Tibial nerve (tissue), 4 donors: Measurements from ENCODE around the gene APC2. TPM values are rescaled to one million over a fixed set of nuclear protein-coding genes. Genes with fewer than 3 reads are reported as not detected.

Experiments
- DNase-seq, 2 donors: peaks; one replicate each; pipeline ENCODE4 v3.0.0-alpha.2; 2019; ENCODE audit warnings: low spot score in 2 of 2
- H3K27ac ChIP-seq, 4 donors: fragments of 200-600 bp; sonication (generic) in 3 of 4; one replicate each; pipeline ENCODE4 v1.5.1; 2017 to 2019; ENCODE audit warnings: mild to moderate bottlenecking in 1 of 4
- H3K27me3 ChIP-seq, 2 donors: fragments of 200-600 bp; sonication (generic) in 1 of 2; one replicate each; pipeline versions ENCODE4 v1.5.1 to v1.6.0; 2017 to 2019
- H3K36me3 ChIP-seq, 3 donors: fragments of 200-600 bp; sonication (generic); one replicate each; pipeline ENCODE4 v1.5.1; 2018 to 2019
- H3K4me1 ChIP-seq, 4 donors: fragments of 200-600 bp; sonication (generic) in 3 of 4; one replicate each; pipeline ENCODE4 v1.5.1; 2017 to 2019
- H3K4me3 ChIP-seq, 4 donors: fragments of 200-600 bp; sonication (generic) in 3 of 4; one replicate each; pipeline ENCODE4 v1.5.1; 2017 to 2019; ENCODE audit warnings: mild to moderate bottlenecking in 1 of 4, moderate library complexity in 1 of 4
- H3K9me3 ChIP-seq, 4 donors: fragments of 200-600 bp; sonication (generic) in 3 of 4; one replicate each; pipeline ENCODE4 v1.5.1; 2017 to 2019
- CTCF ChIP-seq, 5 experiments: fragments of 200-600 bp in 3 of 5; fragments of 450-650 bp in 2 of 5; sonication (generic) in 3 of 5; IDR thresholded peaks; one replicate each; pipeline ENCODE4 v1.5.1; 2016 to 2019; ENCODE audit warnings: antibody characterized with exemption in 5 of 5, mild to moderate bottlenecking in 3 of 5, moderate library complexity in 2 of 5
- EP300 ChIP-seq, 2 donors: sonication (generic); formaldehyde crosslinking; IDR thresholded peaks; one replicate each; pipeline ENCODE4 v1.6.1; 2017; ENCODE audit warnings: antibody characterized with exemption in 2 of 2, mild to moderate bottlenecking in 1 of 2
- POLR2A ChIP-seq, 2 donors: fragments of 450-650 bp; IDR thresholded peaks; one replicate each; pipeline ENCODE4 v1.6.1; 2017; ENCODE audit warnings: antibody characterized with exemption in 2 of 2, mild to moderate bottlenecking in 2 of 2, moderate library complexity in 2 of 2
- WGBS, 2 donors: methylation state at CpG; one replicate each; pipeline ENCODE4 v1.1.5; 2018; 5-methylcytosine and 5-hydroxymethylcytosine counted together
- total RNA-seq, 4 donors: library from RNA; depleted of rRNA; stranded (reverse); fragments of >200 nt; gene quantifications; one replicate each; pipeline ENCODE4 v1.1.0, GENCODE V29; 2016

Gene APC2
- total RNA-seq, 4 donors from 2014 or later = 1.7 to 10.2 (median 4.2) TPM

GRCh38 chr19:1434577-1435060 is 15.3 kb upstream of the APC2 start:
- no peak for DNase-seq
- WGBS, 2 donors = 77 to 84% methylated on average over 24 to 39 of the region's 39 CpGs
- Histone ChIP-seq H3K4me3 (no peak overlapping the region), H3K36me3 (peaks cover 6 to 71% (median 24%) of the 10 kb centered on the region in 3 donors), H3K27me3 (no peaks in the 10 kb centered on the region), H3K9me3 (no peaks in the 10 kb centered on the region), H3K4me1 (peaks cover 0 to 12% (median 11%) of the 10 kb centered on the region in 4 donors), H3K27ac (peak overlapping the region in 1 of 4 donors; percentile 44)
- TF ChIP-seq EP300 (IDR thresholded peaks at IDR 0.05) (no peak), POLR2A (IDR thresholded peaks at IDR 0.05) (no peak), CTCF (IDR thresholded peaks at IDR 0.05) (no peak)

GRCh38 chr19:1435378-1435989 is 14.4 kb upstream of the APC2 start:
- 80 to 83% methylated on average over 21 of the region's 21 CpGs for WGBS, 2 donors
- Histone ChIP-seq H3K27me3 (no peaks in the 10 kb centered on the region), H3K9me3 (no peaks in the 10 kb centered on the region), H3K27ac (peak overlapping the region in 1 of 4 donors; percentile 44), H3K36me3 (peaks cover 11 to 71% (median 26%) of the 10 kb centered on the region in 3 donors), H3K4me3 (no peak overlapping the region), H3K4me1 (peaks cover 0 to 21% (median 18%) of the 10 kb centered on the region in 4 donors)
- TF ChIP-seq POLR2A (IDR thresholded peaks at IDR 0.05) (no peak), CTCF (IDR thresholded peaks at IDR 0.05) (no peak), EP300 (IDR thresholded peaks at IDR 0.05) (no peak)
- DNase-seq = no peak

- DNase-seq = no peak
- H3K36me3 ChIP-seq = peaks cover 13 to 70% (median 29%) of the 10 kb centered on the region in 3 donors
- peak overlapping the region in 1 of 4 donors; percentile 99 for H3K4me3 ChIP-seq
Measured at GRCh38 chr19:1437609-1438008, 12.3 kb upstream of the APC2 start.

GRCh38 chr19:1438035-1438932 is 11.6 kb upstream of the APC2 start, which contains the start of gene RPS15:
Gene RPS15, plus strand, starts transcription at chr19:1438396. Its CDS starts 30 bp downstream, at chr19:1438426.
- 2% methylated on average over 38 to 48 of the region's 100 CpGs for WGBS, 2 donors
- peaks cover 13 to 69% (median 26%) of the 10 kb centered on the region in 3 donors for H3K36me3 ChIP-seq
- H3K4me1 ChIP-seq = peaks cover 0 to 28% (median 18%) of the 10 kb centered on the region in 4 donors
- H3K27ac ChIP-seq = peak within 1 kb of the TSS; percentile 63 to 93 (median 88)
- H3K9me3 ChIP-seq = no peaks in the 10 kb centered on the region
- peak; percentile 87 to 89 for DNase-seq
- TF ChIP-seq CTCF (IDR thresholded peaks at IDR 0.05) = peak; percentile 96 to 98 (median 97)
- peak; percentile 88 to 99 for TF ChIP-seq EP300 (IDR thresholded peaks at IDR 0.05)
- peak; percentile 76 to 94 for TF ChIP-seq POLR2A (IDR thresholded peaks at IDR 0.05)
- no peaks in the 10 kb centered on the region for H3K27me3 ChIP-seq
- H3K4me3 ChIP-seq = peak within 1 kb of the TSS; percentile 74 to 99 (median 91)

More at GRCh38 chr19:1437609-1438008, 12.3 kb upstream of the APC2 start:
- Histone ChIP-seq H3K27me3 (no peaks in the 10 kb centered on the region), H3K4me1 (peaks cover 0 to 28% (median 18%) of the 10 kb centered on the region in 4 donors), H3K9me3 (no peaks in the 10 kb centered on the region), H3K27ac (peak overlapping the region in 2 of 4 donors; percentile 29 to 88)
- WGBS, 2 donors = 41 to 42% methylated on average over 8 of the region's 8 CpGs
- no peak for TF ChIP-seq EP300 (IDR thresholded peaks at IDR 0.05)
- TF ChIP-seq POLR2A (IDR thresholded peaks at IDR 0.05) = no peak
- TF ChIP-seq CTCF (IDR thresholded peaks at IDR 0.05) = no peak
